Ectodermal cell (in vitro differentiated cells): Measurements from ENCODE around the gene PRCD.
"Not testable (repeated sequence)": the region's sequence is repeated elsewhere in the genome, so short reads cannot be mapped to it uniquely, and the experiment has no call there.

Experiments
- H3K27ac ChIP-seq: 2 replicates; pipeline ENCODE4 v1.7.0; 2013; ENCODE audit warnings: mild to moderate bottlenecking, low read depth, low read length; ENCODE audit not compliant: insufficient read depth, poor library complexity, severe bottlenecking
- H3K27me3 ChIP-seq: 2 replicates; pipeline ENCODE4 v1.7.0; 2013; ENCODE audit warnings: mild to moderate bottlenecking, low read length; ENCODE audit not compliant: insufficient read depth, control insufficient read depth, poor library complexity, severe bottlenecking
- H3K36me3 ChIP-seq: one replicate; pipeline ENCODE4 v1.7.0; 2013; ENCODE audit warnings: low read length; ENCODE audit not compliant: control insufficient read depth, insufficient read depth
- H3K4me1 ChIP-seq: one replicate; pipeline ENCODE4 v1.7.0; 2013; ENCODE audit warnings: low read length; ENCODE audit not compliant: control insufficient read depth, insufficient read depth
- H3K4me3 ChIP-seq: 2 replicates; pipeline ENCODE4 v1.7.0; 2013; ENCODE audit warnings: low read depth, low read length, control low read depth; ENCODE audit not compliant: insufficient read depth
- H3K9me3 ChIP-seq: 2 replicates; pipeline ENCODE4 v1.7.0; 2013; ENCODE audit warnings: mild to moderate bottlenecking, low read length, moderate library complexity; ENCODE audit not compliant: control insufficient read depth
- whole genome bisulfite sequencing, 2 experiments: methylation state at CpG; one replicate each; pipeline ENCODE4 v1.1.7; 2013; ENCODE audit warnings: missing lambda C conversion rate in 2 of 2; 5-methylcytosine and 5-hydroxymethylcytosine counted together

PRCD gene

DNA sequence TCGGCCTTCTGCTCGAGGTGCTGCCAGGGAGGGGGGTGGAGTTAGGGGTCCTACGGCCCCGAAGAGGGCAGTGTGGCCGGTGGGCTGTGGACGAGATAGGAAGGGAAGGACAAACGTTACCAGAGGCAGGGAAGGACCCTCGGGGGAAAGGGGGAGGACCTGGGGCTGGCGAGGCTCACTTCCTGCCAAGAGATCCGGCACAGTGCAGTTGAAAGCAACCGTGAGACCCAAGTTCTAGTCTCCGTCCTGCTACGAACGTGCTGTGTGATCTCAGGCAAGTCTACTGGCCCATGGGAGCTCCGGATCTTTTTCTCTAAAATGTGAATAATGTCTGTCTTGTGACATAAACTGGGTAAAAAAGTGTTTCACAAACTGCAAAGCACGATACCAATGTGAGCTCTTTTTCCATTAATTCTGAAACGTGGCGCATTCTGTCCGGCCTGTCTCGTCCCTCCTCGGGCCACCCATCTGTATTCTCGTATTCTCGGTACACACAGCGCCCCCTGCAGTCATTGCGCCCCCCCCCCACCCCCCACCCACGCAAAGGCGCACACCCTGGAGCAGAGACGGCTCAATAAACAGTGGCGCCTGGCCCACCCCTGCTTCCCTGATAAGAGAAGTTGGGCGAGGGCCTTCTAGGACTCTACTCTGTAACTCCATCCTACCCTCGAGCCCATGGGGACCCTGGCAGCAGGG, 11.2 kb upstream of the PRCD start:
- Histone ChIP-seq H3K27ac (no peak overlapping the region), H3K9me3 (no peaks in the 10 kb centered on the region), H3K4me1 (peaks cover 22% of the 10 kb centered on the region), H3K4me3 (no peak overlapping the region), H3K27me3 (no peaks in the 10 kb centered on the region), H3K36me3 (no peaks in the 10 kb centered on the region)
- WGBS, 2 experiments = 89 to 90% methylated on average over 28 to 31 of the region's 31 CpGs

DNA sequence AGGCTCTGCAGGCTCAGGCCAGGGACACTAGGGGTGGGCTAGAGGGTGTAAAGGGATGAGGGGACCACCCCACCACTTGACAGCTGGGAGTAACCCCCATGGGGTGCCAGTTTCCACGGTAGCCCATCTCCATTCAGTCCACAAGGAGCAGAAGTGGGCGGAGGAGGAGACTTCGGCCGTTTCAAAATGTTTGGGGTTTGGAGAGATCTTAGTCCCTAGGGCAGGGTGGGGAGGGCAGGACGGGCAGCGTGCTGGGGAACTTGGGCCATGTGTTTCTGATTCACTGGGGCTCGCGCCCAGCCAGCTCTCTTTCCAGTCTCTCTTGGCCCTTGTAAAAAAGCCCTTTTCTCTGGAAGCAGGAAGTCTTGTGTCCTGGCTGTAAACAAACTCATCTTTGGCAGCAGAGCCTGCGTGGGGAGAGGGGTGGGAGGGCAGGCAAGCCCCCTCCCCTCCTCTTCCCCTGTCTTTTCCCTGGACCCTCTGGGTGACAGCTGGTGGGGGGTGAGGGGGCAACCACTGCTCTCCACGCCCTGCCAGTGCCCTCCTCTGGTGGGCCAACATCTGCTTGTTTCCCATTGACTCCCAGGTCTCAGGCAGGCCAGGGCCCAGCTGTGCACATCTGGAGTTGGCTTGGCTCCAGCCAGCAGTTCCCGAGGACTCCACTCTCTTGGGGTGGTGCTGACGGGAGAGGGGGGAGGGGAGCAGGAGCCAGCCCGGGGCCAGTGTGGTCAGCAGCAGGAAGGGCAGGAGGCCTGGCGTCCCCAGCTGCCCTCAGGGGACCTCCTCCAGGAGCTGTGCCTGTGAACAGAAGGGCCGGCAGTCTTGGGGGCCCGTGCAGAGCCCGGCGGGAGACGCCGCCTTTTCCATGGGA, 10.4 kb upstream of the PRCD start:
- H3K36me3 ChIP-seq = no peaks in the 10 kb centered on the region
- H3K4me3 ChIP-seq = no peak overlapping the region
- peak overlapping the region; percentile 17 for H3K27ac ChIP-seq
- no peaks in the 10 kb centered on the region for H3K9me3 ChIP-seq
- 51 to 55% methylated on average over 20 of the region's 20 CpGs for WGBS, 2 experiments
- H3K27me3 ChIP-seq = no peaks in the 10 kb centered on the region
- H3K4me1 ChIP-seq = peaks cover 22% of the 10 kb centered on the region

DNA sequence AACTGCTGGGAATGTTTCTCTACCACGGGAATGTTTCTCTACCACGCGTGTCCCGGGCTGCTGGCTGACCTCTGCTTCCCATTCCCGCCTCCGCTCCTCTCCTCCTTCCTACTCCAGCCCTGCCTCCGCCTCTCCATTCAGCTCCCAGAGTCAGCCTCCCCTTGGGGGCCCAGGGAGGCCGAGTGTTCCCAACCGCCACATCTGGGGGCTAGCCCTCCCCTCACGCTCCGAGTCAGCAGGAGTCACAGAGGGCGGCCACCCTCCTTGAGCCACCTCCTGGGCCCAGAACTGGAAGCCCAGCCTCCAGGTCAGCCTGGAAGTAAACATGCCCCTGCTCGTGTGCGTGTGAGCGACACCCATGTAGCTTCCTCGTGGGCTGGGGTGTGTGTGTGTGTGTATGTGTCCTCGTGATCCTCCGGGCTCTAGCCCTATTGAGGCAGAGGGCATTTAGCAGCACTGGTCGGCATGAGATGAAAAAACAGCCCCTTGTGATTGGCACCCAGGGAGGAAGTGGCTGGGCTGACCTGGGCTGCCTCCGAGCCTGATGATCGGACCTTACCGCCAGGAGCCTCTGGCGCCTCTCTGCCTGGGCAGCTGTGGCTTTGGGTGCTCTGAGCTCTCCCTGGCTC, 9.6 kb upstream of the PRCD start:
- H3K4me3 ChIP-seq = no peak overlapping the region
- peaks cover 22% of the 10 kb centered on the region for H3K4me1 ChIP-seq
- peak overlapping the region; percentile 17 for H3K27ac ChIP-seq
- 74 to 80% methylated on average over 23 of the region's 23 CpGs for WGBS, 2 experiments
- no peaks in the 10 kb centered on the region for H3K36me3 ChIP-seq
- H3K9me3 ChIP-seq = no peaks in the 10 kb centered on the region
- H3K27me3 ChIP-seq = no peaks in the 10 kb centered on the region

DNA sequence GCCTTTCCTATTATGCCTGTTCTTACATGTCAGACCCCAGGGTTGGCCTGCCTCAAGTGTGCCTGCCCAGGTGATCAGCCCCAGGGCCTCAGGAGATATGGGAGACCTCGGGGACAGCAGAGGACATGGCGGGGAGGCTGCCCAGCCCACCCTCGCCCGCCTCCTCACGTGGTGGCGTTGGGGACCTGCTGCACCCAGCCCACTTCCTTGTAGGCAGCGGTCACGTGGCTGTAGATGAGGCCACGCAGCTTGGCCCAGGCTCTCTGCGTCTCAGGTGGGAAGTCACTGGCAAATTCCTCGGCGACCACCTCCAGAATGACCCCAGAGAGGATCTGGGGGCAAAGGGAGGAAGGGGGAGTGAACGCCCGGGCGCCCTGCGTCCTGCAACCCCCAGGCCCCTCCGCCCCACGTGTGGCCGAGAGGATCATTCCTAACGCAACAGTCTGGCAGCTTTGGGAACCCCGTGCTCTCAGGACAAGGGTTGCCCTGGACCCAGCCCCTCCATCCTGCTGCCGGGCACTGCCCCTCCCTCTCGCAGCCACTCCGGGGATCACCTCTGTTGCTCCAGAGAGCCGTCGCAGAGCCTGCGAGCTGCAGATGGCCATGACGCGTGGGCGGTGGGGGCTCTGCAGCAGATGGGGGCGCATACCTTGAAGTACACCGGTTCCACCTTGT, 8.9 kb upstream of the PRCD start:
- WGBS, 2 experiments = 92 to 93% methylated on average over 32 of the region's 32 CpGs
- Histone ChIP-seq H3K9me3 (no peaks in the 10 kb centered on the region), H3K4me3 (no peak overlapping the region), H3K27me3 (peaks cover 5% of the 10 kb centered on the region), H3K4me1 (peaks cover 22% of the 10 kb centered on the region), H3K27ac (no peak overlapping the region), H3K36me3 (no peaks in the 10 kb centered on the region)

DNA sequence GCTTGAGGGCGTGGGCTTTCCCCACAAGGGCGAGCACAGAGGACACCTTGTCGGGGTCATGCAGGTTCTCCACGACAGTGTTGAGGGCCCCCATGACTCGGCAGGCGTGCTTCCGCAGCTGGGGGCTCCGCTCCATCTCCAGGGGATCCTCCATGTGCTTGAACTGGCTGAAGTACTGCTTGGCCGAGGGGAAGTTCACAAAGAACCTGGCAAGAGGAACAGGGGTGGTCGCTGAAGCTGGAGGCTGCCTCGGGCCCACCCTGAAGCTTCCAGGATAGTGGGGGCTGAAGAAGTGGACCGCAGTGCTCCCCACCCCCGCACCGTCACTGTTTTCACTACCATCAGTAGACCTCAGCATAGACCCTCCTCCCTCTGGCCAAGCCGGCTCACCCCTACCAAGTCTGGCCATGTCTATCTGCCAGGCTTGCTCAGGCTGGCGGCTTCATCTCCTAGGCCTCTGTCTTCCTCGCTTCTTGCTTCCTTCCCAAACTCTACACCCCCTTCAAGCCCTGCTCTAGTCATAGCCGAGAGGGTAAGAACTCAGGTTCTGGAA, 8.3 kb upstream of the PRCD start:
- H3K27ac ChIP-seq = no peak overlapping the region
- H3K36me3 ChIP-seq = no peaks in the 10 kb centered on the region
- WGBS, 2 experiments = 92 to 93% methylated on average over 18 of the region's 18 CpGs
- H3K4me3 ChIP-seq = no peak overlapping the region
- peaks cover 22% of the 10 kb centered on the region for H3K4me1 ChIP-seq
- H3K27me3 ChIP-seq = peaks cover 11% of the 10 kb centered on the region
- H3K9me3 ChIP-seq = no peaks in the 10 kb centered on the region

DNA sequence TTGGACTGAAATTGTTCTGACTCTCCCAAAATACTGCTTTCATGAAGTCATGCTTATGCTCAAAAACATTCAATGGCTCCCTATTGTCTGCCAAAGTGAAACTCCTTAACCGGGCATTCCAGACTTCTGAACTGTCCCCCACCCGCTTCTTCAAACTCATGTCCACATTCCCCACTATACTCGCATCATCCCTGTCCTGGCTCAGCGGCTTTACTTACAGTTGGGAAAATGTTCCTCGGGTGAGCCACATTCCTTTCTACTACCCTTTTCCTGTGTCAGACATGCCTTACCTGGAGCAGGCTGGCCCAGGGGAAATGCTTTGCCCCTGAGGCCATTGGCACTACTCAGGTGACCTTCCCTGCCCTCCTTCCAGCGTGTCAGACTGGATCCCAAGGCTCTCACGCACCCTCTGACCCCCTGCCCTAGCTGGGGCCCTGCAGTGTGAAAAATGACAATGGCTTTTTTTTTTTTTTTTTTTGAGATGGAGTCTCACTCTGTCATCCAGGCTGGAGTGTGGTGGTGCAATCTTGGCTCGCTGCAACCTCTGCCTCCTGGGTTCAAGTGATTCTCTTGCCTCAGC, 7.7 kb upstream of the PRCD start:
- Histone ChIP-seq H3K4me3 (no peak overlapping the region), H3K36me3 (no peaks in the 10 kb centered on the region), H3K4me1 (peaks cover 22% of the 10 kb centered on the region), H3K9me3 (no peaks in the 10 kb centered on the region), H3K27me3 (peaks cover 17% of the 10 kb centered on the region), H3K27ac (no peak overlapping the region)
- WGBS, 2 experiments = 90 to 91% methylated on average over 8 of the region's 8 CpGs

DNA sequence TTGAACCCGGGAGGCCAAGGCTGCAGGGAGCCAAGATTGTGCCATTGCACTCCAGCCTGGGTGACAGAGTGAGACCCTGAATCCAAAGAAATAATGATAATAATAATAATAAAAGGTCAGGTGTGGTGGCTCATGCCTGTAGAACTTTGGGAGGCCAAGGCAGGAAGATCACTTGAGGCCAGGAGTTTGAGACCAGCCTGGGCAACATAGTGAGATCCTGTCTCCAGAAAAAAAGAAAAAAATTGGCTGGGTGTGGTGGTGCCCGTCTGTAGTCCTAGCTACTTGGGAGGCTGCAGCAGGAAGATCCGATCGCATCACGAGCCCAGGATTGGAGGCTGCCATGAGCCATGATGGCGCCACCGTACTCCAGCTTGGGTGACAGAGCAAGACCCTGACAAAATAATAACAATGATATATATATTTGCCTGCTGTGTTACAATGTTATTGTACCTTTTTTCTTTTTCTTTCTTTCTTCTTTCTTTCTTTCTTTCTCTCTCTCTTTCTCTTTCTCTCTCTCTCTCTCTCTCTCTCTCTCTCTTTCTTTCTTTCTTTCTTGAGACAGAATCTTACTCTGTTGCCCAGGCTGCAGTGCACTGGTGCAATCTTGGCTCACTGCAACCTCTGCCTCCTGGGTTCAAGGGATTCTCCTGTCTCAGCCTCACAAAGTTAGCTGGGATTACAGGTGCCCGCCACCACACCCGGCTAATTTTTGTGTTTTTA, 6.0 kb upstream of the PRCD start:
- Histone ChIP-seq H3K27me3 (peaks cover 33% of the 10 kb centered on the region), H3K4me1 (peaks cover 23% of the 10 kb centered on the region)

DNA sequence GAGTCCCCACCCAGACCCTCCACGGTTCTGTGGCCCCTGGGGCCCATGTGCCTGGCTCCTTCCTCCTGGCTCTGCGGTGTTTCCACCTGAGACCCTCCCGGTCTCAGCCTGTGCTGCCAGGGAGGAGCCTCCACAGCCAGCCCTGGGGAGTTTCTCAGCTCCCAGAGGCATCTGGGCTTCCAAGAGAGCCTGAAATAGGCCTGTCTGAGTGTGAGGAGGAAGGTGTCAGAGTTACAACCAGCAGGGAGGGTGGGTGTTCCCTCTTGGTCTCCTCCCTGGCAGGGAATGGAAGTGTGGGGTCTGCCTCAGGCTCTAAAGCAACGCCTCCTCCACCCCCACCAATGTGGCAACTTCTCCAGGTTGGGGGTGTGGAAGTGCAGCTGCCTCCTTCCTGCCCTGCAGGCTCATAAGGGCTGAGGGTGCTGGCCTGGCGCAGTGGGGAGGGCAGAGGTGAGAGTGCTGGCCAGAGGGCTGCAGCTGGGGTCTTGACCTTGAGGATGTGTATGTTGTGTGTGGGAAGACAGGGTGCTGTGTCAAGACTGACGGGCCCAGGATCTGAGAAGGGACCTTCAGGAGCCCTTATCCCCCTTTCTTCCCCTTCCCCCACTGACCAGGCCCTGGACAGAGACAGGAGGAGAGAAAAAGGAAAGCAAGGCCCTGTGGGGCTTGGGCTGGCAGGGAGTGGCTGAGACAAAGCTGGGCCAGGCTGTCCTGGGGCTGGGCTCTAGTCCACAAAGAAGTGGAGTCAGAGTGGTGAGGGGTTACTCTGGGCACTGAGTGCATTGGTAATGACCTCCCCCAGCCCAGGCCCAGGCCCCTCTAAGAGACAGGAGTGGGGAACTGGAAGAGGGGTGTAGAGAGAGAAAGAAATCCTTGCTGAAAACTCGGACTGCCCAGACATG, 4.8 kb upstream of the PRCD start:
- peaks cover 46% of the 10 kb centered on the region for H3K27me3 ChIP-seq
- no peak overlapping the region for H3K27ac ChIP-seq
- no peaks in the 10 kb centered on the region for H3K36me3 ChIP-seq
- no peak overlapping the region for H3K4me3 ChIP-seq
- H3K4me1 ChIP-seq = peaks cover 21% of the 10 kb centered on the region
- H3K9me3 ChIP-seq = no peaks in the 10 kb centered on the region
- 82 to 84% methylated on average over 6 to 7 of the region's 7 CpGs for WGBS, 2 experiments

More for the DNA sequence above, 6.0 kb upstream of the PRCD start:
- not testable (repeated sequence) for H3K36me3 ChIP-seq, H3K27ac ChIP-seq, H3K4me3 ChIP-seq, H3K9me3 ChIP-seq
- WGBS, 2 experiments = 95 to 97% methylated on average over 9 of the region's 9 CpGs
